SK-N-SH (cell line): ENCODE results near the gene MAP1B. TPM values are rescaled to one million over a fixed set of nuclear protein-coding genes. Genes with fewer than 3 reads are reported as not detected.

Experiments used
- CTCF ChIA-PET: fragments of 300-600, 350-600 bp; formaldehyde crosslinking; extraction: SDS; loops from one replicate; lab custom pipeline; 2021; lab: Yijun Ruan, JAX
- POLR2A ChIA-PET: fragments of 350-600 bp; sonication (Branson Sonifier 250); formaldehyde crosslinking; extraction: SDS; loops from one replicate; lab custom pipeline; 2020; ENCODE audit warnings: antibody characterized with exemption, inconsistent platforms; lab: Yijun Ruan, JAX
- DNase-seq: peaks from one replicate; pipeline ENCODE4 v3.0.0; 2012
- H2AFZ ChIP-seq: fragments of 200-600 bp; sonication (generic); 2 replicates; pipeline ENCODE4 v1.8.1; 2016; ENCODE audit warnings: antibody characterized with exemption, mild to moderate bottlenecking, low read depth
- H3F3A ChIP-seq: fragments of 200-600 bp; sonication (generic); replicated peaks from 2 replicates; pipeline ENCODE3; 2016; ENCODE audit warnings: antibody characterized with exemption, mild to moderate bottlenecking; ENCODE audit not compliant: insufficient read depth
- H3K27ac ChIP-seq, 2 experiments: fragments of 200-500 bp in 1 of 2; fragments of 200-600 bp in 1 of 2; sonication (Bioruptor generic) in 1 of 2; sonication (generic), shearing (Covaris generic) in 1 of 2; 2 replicates each; pipeline versions ENCODE4 v1.5.1 to v1.6.1; 2014 to 2016; ENCODE audit warnings: low read depth in 2 of 2, inconsistent platforms in 1 of 2, low read length in 1 of 2, mild to moderate bottlenecking in 1 of 2, mixed read lengths in 1 of 2
- H3K27me3 ChIP-seq: fragments of 200-600 bp; sonication (generic), shearing (Covaris generic); 2 replicates; pipeline ENCODE4 v1.6.1; 2016; ENCODE audit warnings: mixed run types; ENCODE audit not compliant: insufficient read depth
- H3K36me3 ChIP-seq, 2 experiments: fragments of 200-500 bp in 1 of 2; fragments of 200-600 bp in 1 of 2; sonication (Bioruptor generic) in 1 of 2; sonication (generic) in 1 of 2; replicated peaks in 1 of 2; 2 replicates each; pipeline versions ENCODE3 to v1.5.1; 2014 to 2016; ENCODE audit warnings: low read length in 1 of 2, mild to moderate bottlenecking in 1 of 2; ENCODE audit not compliant: insufficient read depth in 2 of 2, control insufficient read depth in 1 of 2
- H3K4me1 ChIP-seq, 2 experiments: fragments of 200-500 bp in 1 of 2; fragments of 200-600 bp in 1 of 2; sonication (Bioruptor generic) in 1 of 2; sonication (generic), shearing (Covaris generic) in 1 of 2; 2 replicates each; pipeline versions ENCODE4 v1.5.1 to v1.6.1; 2014 to 2016; ENCODE audit warnings: low read depth in 1 of 2, low read length in 1 of 2, mixed run types in 1 of 2; ENCODE audit not compliant: insufficient read depth in 2 of 2, control insufficient read depth in 1 of 2
- H3K4me2 ChIP-seq: fragments of 200-600 bp; sonication (generic), shearing (Covaris generic); 2 replicates; pipeline ENCODE4 v1.6.1; 2017; ENCODE audit warnings: mixed run types
- H3K4me3 ChIP-seq, 2 experiments: fragments of 200-500 bp in 1 of 2; fragments of 200-600 bp in 1 of 2; sonication (Bioruptor generic) in 1 of 2; sonication (generic), shearing (Covaris generic) in 1 of 2; 2 replicates each; pipeline versions ENCODE4 v1.5.1 to v1.8.1; 2014 to 2016; ENCODE audit warnings: low read depth in 2 of 2, inconsistent platforms in 1 of 2, low read length in 1 of 2, mild to moderate bottlenecking in 1 of 2, mixed read lengths in 1 of 2, moderate library complexity in 1 of 2
- H3K79me2 ChIP-seq: fragments of 200-600 bp; sonication (generic); 2 replicates; pipeline ENCODE4 v1.8.1; 2017; ENCODE audit warnings: mild to moderate bottlenecking; ENCODE audit not compliant: insufficient read depth
- H3K9ac ChIP-seq: fragments of 200-600 bp; sonication (generic); 2 replicates; pipeline ENCODE4 v1.6.1; 2017; ENCODE audit warnings: mixed run types
- H3K9me2 ChIP-seq: fragments of 200-600 bp; sonication (generic); 2 replicates; pipeline ENCODE4 v1.6.1; 2017; ENCODE audit warnings: mixed run types
- H3K9me3 ChIP-seq: fragments of 200-600 bp; sonication (generic); 2 replicates; pipeline ENCODE4 v1.6.1; 2017; ENCODE audit warnings: mixed run types, mild to moderate bottlenecking, moderate library complexity
- H4K20me1 ChIP-seq: fragments of 200-600 bp; sonication (generic); 2 replicates; pipeline ENCODE4 v1.6.1; 2017; ENCODE audit warnings: mild to moderate bottlenecking, mixed run types; ENCODE audit not compliant: insufficient read depth
- CHD2 ChIP-seq: fragments of 150-350 bp; IDR thresholded peaks from 2 replicates; pipeline ENCODE4 v1.6.1; 2018; ENCODE audit warnings: low read length; ENCODE audit not compliant: partially characterized antibody
- CTCF ChIP-seq: fragments of 200-600 bp; sonication (generic); IDR thresholded peaks from 2 replicates; pipeline ENCODE4 v1.6.1; 2017; ENCODE audit warnings: antibody characterized with exemption, mild to moderate bottlenecking, moderate library complexity
- ELF1 ChIP-seq: IDR thresholded peaks from 2 replicates; pipeline ENCODE4 v1.4.0; 2012
- MAX ChIP-seq: IDR thresholded peaks from 2 replicates; pipeline ENCODE4 v1.4.0; 2012; ENCODE audit warnings: low read depth
- MEF2A ChIP-seq: IDR thresholded peaks from 2 replicates; pipeline ENCODE4 v1.4.0; 2012; ENCODE audit warnings: low read depth, borderline replicate concordance
- NRF1 ChIP-seq: IDR thresholded peaks from 2 replicates; pipeline ENCODE4 v1.6.1; 2012; ENCODE audit warnings: low read depth, mild to moderate bottlenecking, low read length
- PBX3 ChIP-seq: IDR thresholded peaks from 2 replicates; pipeline ENCODE4; 2012
- RAD21 ChIP-seq: IDR thresholded peaks from 2 replicates; pipeline ENCODE4 v1.6.1; 2012; ENCODE audit warnings: mild to moderate bottlenecking, low read length
- RFX5 ChIP-seq: IDR thresholded peaks from 2 replicates; pipeline ENCODE4 v1.6.1; 2012; ENCODE audit warnings: mild to moderate bottlenecking, improper control_type of control experiment, low read length
- SIN3A ChIP-seq: IDR thresholded peaks from 2 replicates; pipeline ENCODE4 v1.6.1; 2012; ENCODE audit warnings: low read depth, mild to moderate bottlenecking, low read length, moderate library complexity, borderline replicate concordance
- TCF12 ChIP-seq: IDR thresholded peaks from 2 replicates; pipeline ENCODE4 v1.4.0; 2012
- TEAD4 ChIP-seq: IDR thresholded peaks from 2 replicates; pipeline ENCODE4 v1.4.0; 2012; ENCODE audit warnings: mild to moderate bottlenecking, borderline replicate concordance; ENCODE audit not compliant: insufficient read depth
- USF1 ChIP-seq: IDR thresholded peaks from 2 replicates; pipeline ENCODE4 v1.4.0; 2012; ENCODE audit warnings: low read depth, borderline replicate concordance
- ZBTB33 ChIP-seq: IDR thresholded peaks from 2 replicates; pipeline ENCODE4 v1.4.0; 2012; ENCODE audit warnings: low read depth, borderline replicate concordance
- WGBS: methylation state at CpG from one replicate; pipeline ENCODE4 v1.1.6; 2017; ENCODE audit warnings: low lambda C conversion rate; 5-methylcytosine and 5-hydroxymethylcytosine counted together
- polyA plus RNA-seq, 3 experiments: library from polyadenylated mRNA; depleted of rRNA; stranded (reverse); fragments of >200 nt; gene quantifications; 2 replicates each; pipeline ENCODE4 v1.2.3, GENCODE V29; 2012
- TF ChIP-seq, protein P1 (sequence below): fragments of 150-350 bp; IDR thresholded peaks from 2 replicates; pipeline ENCODE4 v1.6.1; 2017; ENCODE audit warnings: antibody characterized with exemption, low read length, low read depth, borderline replicate concordance
- TF ChIP-seq, protein P2 (sequence below): fragments of 150-350 bp; IDR thresholded peaks from 2 replicates; pipeline ENCODE4 v1.6.1; 2016; ENCODE audit warnings: mild to moderate bottlenecking, low read depth, low read length

Gene MAP1B
- polyA plus RNA-seq, 1 of the 3 experiments (the other 2 are of a cell fraction) = 47.5 TPM

- H4K20me1 ChIP-seq = peaks cover 98% of the 10 kb centered on the region
- DNase-seq = no peak
- CTCF ChIA-PET = interaction anchor here (1.2 to 2.2 kb wide), 3 partner anchors 34 to 413 kb away, joined by 3 to 5 read pairs (median 4); no protein-coding TSS in a partner anchor
- H3F3A ChIP-seq = peaks cover 81% of the 10 kb centered on the region
- no peak overlapping the region for H3K4me2 ChIP-seq
- H3K4me3 ChIP-seq = no peak overlapping the region
- H3K79me2 ChIP-seq = peaks cover 100% of the 10 kb centered on the region
- H3K36me3 ChIP-seq = peaks cover 98 to 100% of the 10 kb centered on the region in 2 experiments
- H3K9me2 ChIP-seq = no peaks in the 10 kb centered on the region
- TF ChIP-seq RAD21 = no peak
- no peak for TF ChIP-seq CHD2
- TF ChIP-seq CTCF = no peak
- TF ChIP-seq PBX3 = no peak
- no peak for TF ChIP-seq ZBTB33
- TF ChIP-seq TCF12 = no peak
- TF ChIP-seq USF1 = no peak
- TF ChIP-seq NRF1 = no peak
- no peak for TF ChIP-seq SIN3A
- TF ChIP-seq RFX5 = no peak
- TF ChIP-seq, protein P1, sequence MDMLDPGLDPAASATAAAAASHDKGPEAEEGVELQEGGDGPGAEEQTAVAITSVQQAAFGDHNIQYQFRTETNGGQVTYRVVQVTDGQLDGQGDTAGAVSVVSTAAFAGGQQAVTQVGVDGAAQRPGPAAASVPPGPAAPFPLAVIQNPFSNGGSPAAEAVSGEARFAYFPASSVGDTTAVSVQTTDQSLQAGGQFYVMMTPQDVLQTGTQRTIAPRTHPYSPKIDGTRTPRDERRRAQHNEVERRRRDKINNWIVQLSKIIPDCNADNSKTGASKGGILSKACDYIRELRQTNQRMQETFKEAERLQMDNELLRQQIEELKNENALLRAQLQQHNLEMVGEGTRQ = no peak
- TF ChIP-seq MEF2A = no peak
- no peak for TF ChIP-seq ELF1
- no peak for TF ChIP-seq MAX
- TF ChIP-seq, protein P2, sequence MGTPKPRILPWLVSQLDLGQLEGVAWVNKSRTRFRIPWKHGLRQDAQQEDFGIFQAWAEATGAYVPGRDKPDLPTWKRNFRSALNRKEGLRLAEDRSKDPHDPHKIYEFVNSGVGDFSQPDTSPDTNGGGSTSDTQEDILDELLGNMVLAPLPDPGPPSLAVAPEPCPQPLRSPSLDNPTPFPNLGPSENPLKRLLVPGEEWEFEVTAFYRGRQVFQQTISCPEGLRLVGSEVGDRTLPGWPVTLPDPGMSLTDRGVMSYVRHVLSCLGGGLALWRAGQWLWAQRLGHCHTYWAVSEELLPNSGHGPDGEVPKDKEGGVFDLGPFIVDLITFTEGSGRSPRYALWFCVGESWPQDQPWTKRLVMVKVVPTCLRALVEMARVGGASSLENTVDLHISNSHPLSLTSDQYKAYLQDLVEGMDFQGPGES = no peak
- no peak for TF ChIP-seq TEAD4
- H3K27me3 ChIP-seq = no peaks in the 10 kb centered on the region
- POLR2A ChIA-PET = no interaction called here
- no peak overlapping the region for H2AFZ ChIP-seq
- H3K9me3 ChIP-seq = no peaks in the 10 kb centered on the region
- no peak overlapping the region; a peak in 1 of 4 replicates for H3K27ac ChIP-seq
- peaks cover 7 to 8% of the 10 kb centered on the region in 2 experiments; a peak in 3 of 4 replicates for H3K4me1 ChIP-seq
- 98% methylated on average over 10 of the region's 10 CpGs for whole genome bisulfite sequencing
- H3K9ac ChIP-seq = no peak overlapping the region
Measured at GRCh38 chr5:72195581-72195980, 88.3 kb downstream of the MAP1B start.
